Esophagus squamous epithelium (tissue), 4 donors: Measurements from ENCODE around the gene GRID2.

Experiments
- CTCF ChIP-seq, 6 experiments: fragments of 450-650 bp in 4 of 6; fragments of 200-600 bp in 2 of 6; sonication (generic) in 2 of 6; IDR thresholded peaks; one replicate each; pipeline ENCODE4 v1.5.1; 2016 to 2019; ENCODE audit warnings: antibody characterized with exemption in 6 of 6, mild to moderate bottlenecking in 4 of 6, moderate library complexity in 4 of 6
- POLR2A ChIP-seq, 4 donors: fragments of 450-650 bp; IDR thresholded peaks; one replicate each; pipeline ENCODE4 v1.6.1; 2017; ENCODE audit warnings: antibody characterized with exemption in 4 of 4, mild to moderate bottlenecking in 4 of 4, moderate library complexity in 3 of 4

GRCh38 chr4:93740890-93741289 is 1437.1 kb downstream of the GRID2 start:
- TF ChIP-seq CTCF (IDR thresholded peaks at IDR 0.05) = no peak
- TF ChIP-seq POLR2A (IDR thresholded peaks at IDR 0.05) = no peak
